HCT116 (cell line): ENCODE measurements around the gene KRTAP26-1.

ENCODE experiments used
- CTCF ChIP-seq, 3 experiments: fragments of 200-600 bp in 1 of 3; sonication (generic) in 1 of 3; IDR thresholded peaks in 2 of 3; conservative IDR thresholded peaks in 1 of 3; 2 replicates each; pipeline ENCODE4 v1.5.1; 2012 to 2017; ENCODE audit warnings: low read depth in 2 of 3, low read length in 2 of 3, antibody characterized with exemption in 1 of 3, borderline replicate concordance in 1 of 3, control low read depth in 1 of 3, mild to moderate bottlenecking in 1 of 3, mixed read lengths in 1 of 3, mixed run types in 1 of 3, moderate library complexity in 1 of 3; ENCODE audit not compliant: insufficient read depth in 1 of 3
- EZH2 ChIP-seq: fragments of 200-600 bp; sonication (generic); IDR thresholded peaks from 2 replicates; pipeline ENCODE4 v1.6.1; 2017; ENCODE audit warnings: antibody characterized with exemption, mixed run types

- TF ChIP-seq CTCF (IDR thresholded peaks at IDR 0.05 in 2 of 3, conservative IDR thresholded peaks at IDR 0.05 in 1 of 3; ENCODE audit: borderline replicate concordance in 1 of 3, insufficient read depth in 1 of 3, low read depth in 2 of 3, low read length in 2 of 3) (no peak), EZH2 (no peak)
Measured at GRCh38 chr21:30336596-30336995, 16.5 kb upstream of the KRTAP26-1 start.
